GM13976 (cell line): ENCODE data around the gene CBX4.

Experiments
- DNase-seq: peaks from one replicate; pipeline ENCODE4 v3.0.0; 2012; ENCODE audit warnings: low spot score
- CTCF ChIP-seq: IDR thresholded peaks from 2 replicates; pipeline ENCODE4 v1.5.1; 2012; ENCODE audit warnings: borderline replicate concordance, mild to moderate bottlenecking; ENCODE audit not compliant: insufficient read depth; ENCODE audit errors: extremely low read depth, missing control alignments, control extremely low read depth
- in situ Hi-C: fragments of 300-500 bp; cut with MboI; formaldehyde crosslinking; loops from one replicate; pipeline ENCODE4 v1.12.0; 2022; ENCODE audit warnings: low sequenced_read_pairs, mixed read lengths, inconsistent platforms; ENCODE audit not compliant: unreplicated experiment

Gene CBX4

GRCh38 chr17:79794659-79795511, 44.4 kb downstream of the CBX4 start:
- no peak for DNase-seq
- TF ChIP-seq CTCF, result no peak
- in situ Hi-C loops, result no loop called here

DNA sequence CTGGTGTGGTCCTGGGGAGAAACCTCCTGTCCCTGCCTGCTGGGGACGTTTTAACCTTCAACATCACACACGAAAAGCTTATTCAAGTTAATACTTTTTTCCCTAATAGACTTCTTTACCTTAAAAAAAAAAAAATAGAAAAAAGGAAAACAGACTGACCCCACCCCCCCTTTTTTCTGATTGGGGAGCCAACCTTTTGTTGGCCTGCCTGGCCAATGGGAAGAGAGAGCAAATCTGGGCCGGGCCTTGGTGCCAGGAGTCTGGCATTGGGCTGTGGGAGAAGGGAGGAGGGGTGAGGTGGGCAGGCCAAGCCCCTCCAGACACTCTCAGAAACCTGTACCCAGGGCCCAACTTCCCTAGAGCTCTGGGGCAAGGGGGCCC, 45.3 kb downstream of the CBX4 start:
- in situ Hi-C loops, result no loop called here
- DNase-seq, result no peak
- no peak for TF ChIP-seq CTCF

DNA sequence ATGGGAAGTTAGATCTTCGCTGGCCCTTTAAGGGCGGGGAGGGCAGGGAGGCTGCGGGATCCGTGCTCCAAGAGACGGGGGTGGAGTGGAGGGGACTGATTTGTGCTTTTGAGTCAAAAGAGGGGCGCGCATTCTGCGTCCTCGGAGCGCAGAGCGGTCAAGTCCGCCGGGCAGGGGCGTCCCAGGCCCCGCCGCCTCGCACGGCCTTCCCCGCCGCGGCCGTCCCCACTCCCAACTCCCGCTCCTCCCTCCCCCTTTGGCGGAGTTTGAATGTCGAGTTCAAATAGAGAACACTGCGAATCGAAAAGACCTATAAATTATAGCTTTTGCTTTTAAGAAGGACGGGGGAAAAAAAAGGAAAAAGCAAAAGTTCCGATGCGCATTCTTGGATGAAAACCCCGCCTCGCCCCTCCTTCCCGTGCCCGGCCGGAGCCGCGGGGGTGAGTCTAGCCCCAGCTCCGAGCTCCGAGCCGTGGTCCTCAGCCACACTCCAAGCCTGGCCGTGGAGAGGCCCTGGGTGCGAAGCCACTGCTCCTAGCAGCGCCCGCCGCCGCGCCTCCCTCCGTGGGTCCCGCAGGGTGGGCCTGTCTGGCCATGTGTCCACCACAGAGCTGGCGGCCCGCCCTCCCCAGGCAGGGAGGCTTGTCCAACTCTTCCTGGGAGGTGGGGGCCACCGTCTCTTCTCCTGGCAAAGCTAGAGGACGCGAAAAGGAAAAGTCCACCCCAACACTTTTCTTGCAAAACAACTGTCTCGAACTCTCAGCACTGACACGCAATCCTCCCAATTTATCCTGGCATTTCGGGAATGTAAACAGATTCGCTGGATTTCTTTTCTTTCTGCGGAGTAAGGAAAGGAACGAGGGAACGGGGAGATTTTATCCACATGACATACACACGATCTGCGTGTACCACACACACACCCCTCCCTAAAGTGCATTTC, 46.0 kb downstream of the CBX4 start:
- in situ Hi-C loops, result no loop called here
- DNase-seq, result no peak
- no peak for TF ChIP-seq CTCF

- in situ Hi-C loops, result no loop called here
- DNase-seq, result no peak
Observed at GRCh38 chr17:79792341-79792871, 46.8 kb downstream of the CBX4 start.

GRCh38 chr17:79791735-79792161, 47.5 kb downstream of the CBX4 start:
- TF ChIP-seq CTCF, result no peak
- DNase-seq, result no peak
- in situ Hi-C loops, result no loop called here

More at GRCh38 chr17:79792341-79792871, 46.8 kb downstream of the CBX4 start:
- TF ChIP-seq CTCF, result no peak
